Prostate gland (tissue), 2 donors: ENCODE measurements around the gene RYR2. TPM values are rescaled to one million over a fixed set of nuclear protein-coding genes. Genes with fewer than 3 reads are reported as not detected.

Experiments used
- DNase-seq: peaks from one replicate; pipeline ENCODE4 v3.0.0-alpha.2; 2019; ENCODE audit warnings: low spot score
- H3K27ac ChIP-seq, 2 donors: fragments of 200-600 bp; sonication (generic); 2 replicates each; pipeline ENCODE4 v1.5.1; 2017 to 2019
- H3K27me3 ChIP-seq: fragments of 200-600 bp; sonication (generic); replicated peaks from 2 replicates; pipeline ENCODE4 v1.5.1; 2019; ENCODE audit not compliant: insufficient read depth
- H3K36me3 ChIP-seq, 2 donors: fragments of 200-600 bp; sonication (generic); 1 replicate in 1 of 2; 2 replicates in 1 of 2; pipeline versions ENCODE4 v1.5.1 to v1.8.1; 2017 to 2019
- H3K4me1 ChIP-seq: fragments of 200-600 bp; sonication (generic); replicated peaks from 2 replicates; pipeline ENCODE4 v1.5.1; 2019
- H3K4me3 ChIP-seq, 2 donors: fragments of 200-600 bp; sonication (generic); 2 replicates each; pipeline ENCODE4 v1.5.1; 2017 to 2019
- H3K9me3 ChIP-seq: fragments of 200-600 bp; sonication (generic); 2 replicates; pipeline ENCODE4 v1.5.1; 2017
- POLR2A ChIP-seq: fragments of 450-650 bp; IDR thresholded peaks from one replicate; pipeline ENCODE4 v1.6.1; 2016; ENCODE audit warnings: antibody characterized with exemption, mild to moderate bottlenecking
- POLR2AphosphoS5 ChIP-seq: sonication (generic); formaldehyde crosslinking; IDR thresholded peaks from one replicate; pipeline ENCODE4 v1.6.1; 2017; ENCODE audit warnings: antibody characterized with exemption
- WGBS: methylation state at CpG from one replicate; pipeline ENCODE4 v1.1.5; 2018; 5-methylcytosine and 5-hydroxymethylcytosine counted together
- intact Hi-C: fragments of 100-400 bp; cut with DNase I; formaldehyde crosslinking; loops from one replicate; pipeline ENCODE4 v1.14.2; 2022
- total RNA-seq, 2 donors: library from RNA; depleted of rRNA; stranded (reverse); fragments of >200 nt; gene quantifications; one replicate each; pipeline ENCODE4 v1.1.0, GENCODE V29; 2016
- TF ChIP-seq, protein P1 (sequence below), 4 experiments: fragments of 200-600 bp in 2 of 4; fragments of 450-650 bp in 2 of 4; sonication (generic) in 2 of 4; IDR thresholded peaks; 1 replicate in 3 of 4; 2 replicates in 1 of 4; pipeline ENCODE4 v1.5.1; 2016 to 2019; ENCODE audit warnings: antibody characterized with exemption in 4 of 4, mild to moderate bottlenecking in 2 of 4, moderate library complexity in 2 of 4

The RYR2 gene
- total RNA-seq, 2 donors from 2014 or later, result 2.9 to 6.7 TPM

DNA sequence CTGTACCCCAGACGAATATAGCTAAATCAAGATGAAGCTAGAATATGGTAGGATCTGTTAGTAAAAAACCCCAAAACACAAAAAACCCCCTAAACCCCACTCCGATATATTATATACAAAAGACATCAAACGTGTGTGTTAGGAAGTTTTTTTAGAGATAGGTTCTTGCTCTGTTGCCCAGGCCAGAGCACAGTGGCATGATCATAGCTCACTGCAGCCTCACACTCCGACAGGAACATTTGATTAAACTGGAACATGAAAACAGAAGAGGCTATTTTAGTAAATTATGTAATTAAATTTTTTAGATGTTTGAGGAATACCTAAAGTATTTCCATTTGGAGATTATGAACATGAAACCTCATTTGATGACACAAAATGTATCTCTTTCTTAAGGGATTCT, 8.2 kb upstream of the RYR2 start:
- H3K27me3 ChIP-seq, result no peaks in the 10 kb centered on the region
- TF ChIP-seq, protein P1, sequence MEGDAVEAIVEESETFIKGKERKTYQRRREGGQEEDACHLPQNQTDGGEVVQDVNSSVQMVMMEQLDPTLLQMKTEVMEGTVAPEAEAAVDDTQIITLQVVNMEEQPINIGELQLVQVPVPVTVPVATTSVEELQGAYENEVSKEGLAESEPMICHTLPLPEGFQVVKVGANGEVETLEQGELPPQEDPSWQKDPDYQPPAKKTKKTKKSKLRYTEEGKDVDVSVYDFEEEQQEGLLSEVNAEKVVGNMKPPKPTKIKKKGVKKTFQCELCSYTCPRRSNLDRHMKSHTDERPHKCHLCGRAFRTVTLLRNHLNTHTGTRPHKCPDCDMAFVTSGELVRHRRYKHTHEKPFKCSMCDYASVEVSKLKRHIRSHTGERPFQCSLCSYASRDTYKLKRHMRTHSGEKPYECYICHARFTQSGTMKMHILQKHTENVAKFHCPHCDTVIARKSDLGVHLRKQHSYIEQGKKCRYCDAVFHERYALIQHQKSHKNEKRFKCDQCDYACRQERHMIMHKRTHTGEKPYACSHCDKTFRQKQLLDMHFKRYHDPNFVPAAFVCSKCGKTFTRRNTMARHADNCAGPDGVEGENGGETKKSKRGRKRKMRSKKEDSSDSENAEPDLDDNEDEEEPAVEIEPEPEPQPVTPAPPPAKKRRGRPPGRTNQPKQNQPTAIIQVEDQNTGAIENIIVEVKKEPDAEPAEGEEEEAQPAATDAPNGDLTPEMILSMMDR (IDR thresholded peaks at IDR 0.05), result no peak
- no peak for TF ChIP-seq POLR2A
- TF ChIP-seq POLR2AphosphoS5, result no peak
- no peak for DNase-seq
- H3K9me3 ChIP-seq, result no peaks in the 10 kb centered on the region
- no peak overlapping the region for H3K4me3 ChIP-seq
- H3K4me1 ChIP-seq, result no peaks in the 10 kb centered on the region
- H3K36me3 ChIP-seq, result no peaks in the 10 kb centered on the region
- no peak overlapping the region for H3K27ac ChIP-seq
- intact Hi-C loops, result no loop called here
- WGBS, result 75% methylated on average over 4 of the region's 4 CpGs

GRCh38 chr1:237035759-237036158, 6.2 kb upstream of the RYR2 start:
- Histone ChIP-seq H3K36me3 (no peaks in the 10 kb centered on the region), H3K9me3 (no peaks in the 10 kb centered on the region), H3K4me3 (no peak overlapping the region), H3K4me1 (no peaks in the 10 kb centered on the region), H3K27me3 (no peaks in the 10 kb centered on the region), H3K27ac (no peak overlapping the region)
- intact Hi-C loops, result no loop called here
- 95% methylated on average over 1 of the region's 1 CpG for WGBS
- TF ChIP-seq, protein P1 (IDR thresholded peaks at IDR 0.05), result no peak
- TF ChIP-seq POLR2A (no peak), POLR2AphosphoS5 (no peak)
- DNase-seq, result no peak

DNA sequence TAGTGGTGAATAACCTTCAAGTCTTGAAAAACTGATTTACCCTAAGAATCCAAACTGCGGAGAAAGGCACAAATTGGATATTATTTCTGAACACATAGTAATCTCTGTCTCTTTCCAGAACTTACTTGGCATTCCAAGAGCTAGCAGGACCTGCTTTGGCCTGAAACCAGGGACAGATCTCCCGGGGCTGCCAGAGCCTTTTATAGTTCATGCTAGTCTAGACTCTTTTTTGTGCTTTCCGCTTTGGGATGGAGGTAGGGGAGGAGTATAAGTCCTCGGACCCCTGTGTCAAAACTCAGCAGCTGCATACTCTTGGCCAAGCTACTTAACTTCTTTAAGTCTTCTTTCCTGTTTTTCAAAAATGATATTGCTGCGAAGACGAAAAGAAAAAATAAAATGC, 3.8 kb upstream of the RYR2 start:
- intact Hi-C loops, result no loop called here
- peaks cover 8% of the 10 kb centered on the region for H3K27me3 ChIP-seq
- TF ChIP-seq POLR2A (no peak), POLR2AphosphoS5 (no peak)
- TF ChIP-seq, protein P1 (IDR thresholded peaks at IDR 0.05), result no peak
- no peaks in the 10 kb centered on the region for H3K9me3 ChIP-seq
- H3K4me1 ChIP-seq, result no peaks in the 10 kb centered on the region
- no peak overlapping the region for H3K4me3 ChIP-seq
- no peak overlapping the region for H3K27ac ChIP-seq
- H3K36me3 ChIP-seq, result no peaks in the 10 kb centered on the region
- DNase-seq, result no peak
- 81% methylated on average over 6 of the region's 6 CpGs for WGBS

GRCh38 chr1:237040823-237041222, 1.2 kb upstream of the RYR2 start:
- DNase-seq, result no peak
- peaks cover 8% of the 10 kb centered on the region for H3K27me3 ChIP-seq
- H3K36me3 ChIP-seq, result no peaks in the 10 kb centered on the region
- no peak overlapping the region for H3K4me3 ChIP-seq
- H3K27ac ChIP-seq, result no peak overlapping the region
- WGBS, result 64% methylated on average over 10 of the region's 10 CpGs
- intact Hi-C loops, result loop anchor here (10.0 kb wide), 2 partner anchors 204 to 254 kb away; no protein-coding TSS in a partner anchor
- H3K4me1 ChIP-seq, result no peaks in the 10 kb centered on the region
- H3K9me3 ChIP-seq, result no peaks in the 10 kb centered on the region
- TF ChIP-seq POLR2A (no peak), POLR2AphosphoS5 (no peak)
- TF ChIP-seq, protein P1 (IDR thresholded peaks at IDR 0.05), result no peak

- intact Hi-C loops, result loop anchor here (10.0 kb wide), 2 partner anchors 203 to 253 kb away; no protein-coding TSS in a partner anchor
- DNase-seq, result no peak
- Histone ChIP-seq H3K27ac (no peak overlapping the region), H3K36me3 (no peaks in the 10 kb centered on the region), H3K4me1 (no peaks in the 10 kb centered on the region), H3K4me3 (peak overlapping the region in 1 of 2 donors; percentile 39), H3K27me3 (peaks cover 8% of the 10 kb centered on the region), H3K9me3 (no peaks in the 10 kb centered on the region)
- TF ChIP-seq POLR2A (no peak), POLR2AphosphoS5 (no peak)
- TF ChIP-seq, protein P1 (IDR thresholded peaks at IDR 0.05), result no peak
- 10% methylated on average over 7 of the region's 7 CpGs for WGBS
These were observed 556 bp upstream of the RYR2 start for GRCh38 chr1:237041461-237041794.
